H1 (cell line): ENCODE results near the gene AFF1. TPM values are rescaled to one million over a fixed set of nuclear protein-coding genes. Genes with fewer than 3 reads are reported as not detected.

Source experiments
- CTCF ChIA-PET: fragments of 300-600 bp; sonication (Branson Sonifier 250); formaldehyde crosslinking; loops from one replicate; lab custom pipeline; 2021; ENCODE audit not compliant: partially characterized antibody; lab: Charles Lee
- POLR2A ChIA-PET: fragments of 300-600 bp; sonication (Branson Sonifier 250); formaldehyde crosslinking; loops from one replicate; lab custom pipeline; 2021; ENCODE audit warnings: inconsistent platforms; ENCODE audit not compliant: partially characterized antibody; lab: Charles Lee
- DNase-seq, 2 experiments: peaks; one replicate each; pipeline versions ENCODE4 v3.0.0 to v3.0.0-alpha.2; 2010 to 2022; ENCODE audit warnings: low spot score in 2 of 2, low read depth in 1 of 2, mixed read lengths in 1 of 2
- FAIRE-seq: peaks from 2 replicates; lab custom pipeline; 2011; peaks lifted over from hg19 to GRCh38; lab: Jason Lieb, UNC
- H2AFZ ChIP-seq: 2 replicates; pipeline ENCODE4 v1.8.1; 2012; ENCODE audit warnings: low read length, inconsistent platforms
- H2AK5ac ChIP-seq: 2 replicates; pipeline ENCODE4 v1.6.1; 2013; ENCODE audit warnings: low read depth, low read length
- H2BK120ac ChIP-seq: replicated peaks from 2 replicates; pipeline ENCODE3; 2013; ENCODE audit warnings: low read depth, low read length, inconsistent platforms
- H2BK12ac ChIP-seq: 2 replicates; pipeline ENCODE4 v1.6.1; 2013; ENCODE audit warnings: low read depth, low read length
- H2BK15ac ChIP-seq: 2 replicates; pipeline ENCODE4 v1.6.1; 2013; ENCODE audit warnings: low read length
- H2BK20ac ChIP-seq: 2 replicates; pipeline ENCODE4 v1.6.1; 2013; ENCODE audit warnings: low read length
- H2BK5ac ChIP-seq: 2 replicates; pipeline ENCODE4 v1.6.1; 2013; ENCODE audit warnings: low read depth, low read length
- H3K14ac ChIP-seq: 2 replicates; pipeline ENCODE4 v1.6.1; 2013; ENCODE audit warnings: inconsistent platforms; ENCODE audit not compliant: insufficient read length
- H3K18ac ChIP-seq: 2 replicates; pipeline ENCODE4 v1.6.1; 2013; ENCODE audit warnings: low read length; ENCODE audit errors: extremely low read depth
- H3K23ac ChIP-seq: 2 replicates; pipeline ENCODE4 v1.6.1; 2013; ENCODE audit warnings: inconsistent platforms; ENCODE audit not compliant: insufficient read length
- H3K23me2 ChIP-seq: 2 replicates; pipeline ENCODE4 v1.6.1; 2013; ENCODE audit warnings: low read depth, low read length
- H3K27ac ChIP-seq: 2 replicates; pipeline ENCODE4 v1.6.1; 2011; ENCODE audit warnings: low read depth, low read length, inconsistent platforms
- H3K27me3 ChIP-seq, 4 experiments: replicated peaks in 1 of 4; 1 replicate in 1 of 4; 2 replicates in 3 of 4; pipeline versions ENCODE4 v1.6.1 to v1.8.1; 2011 to 2013; ENCODE audit warnings: low read length in 3 of 4, mild to moderate bottlenecking in 3 of 4, inconsistent platforms in 2 of 4, mixed read lengths in 2 of 4, moderate library complexity in 1 of 4; ENCODE audit not compliant: control insufficient read depth in 3 of 4, insufficient read depth in 3 of 4; ENCODE audit errors: extremely low read depth in 1 of 4
- H3K36me3 ChIP-seq, 4 experiments: 2 replicates each; pipeline versions ENCODE4 v1.6.1 to v1.8.1; 2011 to 2013; ENCODE audit warnings: mild to moderate bottlenecking in 4 of 4, low read length in 3 of 4, moderate library complexity in 2 of 4, control low read depth in 1 of 4, inconsistent platforms in 1 of 4; ENCODE audit not compliant: insufficient read depth in 4 of 4, control insufficient read depth in 2 of 4
- H3K4ac ChIP-seq: replicated peaks from 2 replicates; pipeline ENCODE3; 2013; ENCODE audit warnings: low read length, low read depth, mixed read lengths, inconsistent platforms; ENCODE audit not compliant: insufficient read length
- H3K4me1 ChIP-seq, 4 experiments: replicated peaks in 1 of 4; 1 replicate in 1 of 4; 2 replicates in 3 of 4; pipeline versions ENCODE4 v1.6.1 to v1.8.1; 2011 to 2013; ENCODE audit warnings: low read length in 3 of 4, inconsistent platforms in 2 of 4, mixed read lengths in 1 of 4; ENCODE audit not compliant: insufficient read depth in 4 of 4, control insufficient read depth in 3 of 4
- H3K4me2 ChIP-seq, 2 experiments: 2 replicates each; pipeline versions ENCODE4 v1.6.1 to v1.8.1; 2011 to 2013; ENCODE audit warnings: low read depth in 2 of 2, low read length in 2 of 2, control low read depth in 1 of 2, inconsistent platforms in 1 of 2, mild to moderate bottlenecking in 1 of 2; ENCODE audit not compliant: insufficient read depth in 1 of 2
- H3K4me3 ChIP-seq, 4 experiments: fragments of 200-600, 300-600 bp in 1 of 4; sonication (generic), shearing (Covaris generic), sonication (Bioruptor Twin) in 1 of 4; 2 replicates each; pipeline versions ENCODE4 v1.5.1 to v1.8.1; 2011 to 2016; ENCODE audit warnings: low read length in 4 of 4, low read depth in 3 of 4, control low read depth in 2 of 4, inconsistent platforms in 2 of 4, mild to moderate bottlenecking in 2 of 4, mixed read lengths in 1 of 4, moderate library complexity in 1 of 4; ENCODE audit not compliant: insufficient read depth in 2 of 4; ENCODE audit errors: extremely low read depth in 1 of 4
- H3K56ac ChIP-seq: replicated peaks from 2 replicates; pipeline ENCODE3; 2013; ENCODE audit warnings: low read depth, mild to moderate bottlenecking, mixed read lengths, low read length, inconsistent platforms; ENCODE audit not compliant: insufficient read length
- H3K79me1 ChIP-seq: 2 replicates; pipeline ENCODE4 v1.6.1; 2013; ENCODE audit warnings: low read depth, low read length, control low read depth
- H3K79me2 ChIP-seq, 2 experiments: 2 replicates each; pipeline versions ENCODE4 v1.6.1 to v1.8.1; 2012 to 2013; ENCODE audit warnings: low read length in 2 of 2, mild to moderate bottlenecking in 2 of 2, inconsistent platforms in 1 of 2; ENCODE audit not compliant: insufficient read depth in 2 of 2, control insufficient read depth in 1 of 2
- H3K9ac ChIP-seq, 4 experiments: replicated peaks in 1 of 4; 1 replicate in 1 of 4; 2 replicates in 3 of 4; pipeline versions ENCODE4 v1.6.1 to v1.8.1; 2011 to 2013; ENCODE audit warnings: low read depth in 3 of 4, low read length in 3 of 4, control low read depth in 2 of 4, mild to moderate bottlenecking in 2 of 4, moderate library complexity in 2 of 4, inconsistent platforms in 1 of 4; ENCODE audit errors: extremely low read depth in 1 of 4
- H3K9me3 ChIP-seq, 2 experiments: 2 replicates each; pipeline versions ENCODE4 v1.6.1 to v1.8.1; 2012 to 2013; ENCODE audit warnings: mild to moderate bottlenecking in 2 of 2, moderate library complexity in 2 of 2, control low read depth in 1 of 2, inconsistent platforms in 1 of 2, low read depth in 1 of 2, low read length in 1 of 2, mixed read lengths in 1 of 2; ENCODE audit not compliant: insufficient read depth in 2 of 2
- H4K20me1 ChIP-seq, 2 experiments: replicated peaks in 1 of 2; 2 replicates each; pipeline versions ENCODE3 to v1.8.1; 2011 to 2013; ENCODE audit warnings: inconsistent platforms in 2 of 2, low read length in 2 of 2, mild to moderate bottlenecking in 1 of 2; ENCODE audit not compliant: insufficient read depth in 2 of 2, control insufficient read depth in 1 of 2
- H4K5ac ChIP-seq: 2 replicates; pipeline ENCODE4 v1.6.1; 2013; ENCODE audit warnings: low read length, low read depth, mixed read lengths, inconsistent platforms; ENCODE audit not compliant: insufficient read length
- H4K8ac ChIP-seq: 2 replicates; pipeline ENCODE4 v1.8.0; 2013; ENCODE audit warnings: mild to moderate bottlenecking, moderate library complexity, low read length, inconsistent platforms; ENCODE audit not compliant: insufficient read depth; ENCODE audit errors: extremely low read depth
- H4K91ac ChIP-seq: replicated peaks from 2 replicates; pipeline ENCODE3; 2013; ENCODE audit warnings: low read length, mixed read lengths, inconsistent platforms; ENCODE audit not compliant: insufficient read length
- KDM4A ChIP-seq: IDR thresholded peaks from one replicate; pipeline ENCODE4 v1.7.1; 2012; ENCODE audit warnings: low read depth, mild to moderate bottlenecking, moderate library complexity, low read length, inconsistent platforms; ENCODE audit not compliant: severe bottlenecking
- POU5F1 ChIP-seq: IDR thresholded peaks from 2 replicates; pipeline ENCODE4 v1.6.1; 2011; ENCODE audit warnings: low read depth, mild to moderate bottlenecking, low read length, moderate library complexity
- SAP30 ChIP-seq: fragments of 300-600 bp; sonication (generic); IDR thresholded peaks from 2 replicates; pipeline ENCODE4 v1.7.1; 2012; ENCODE audit warnings: low read length, moderate library complexity, mild to moderate bottlenecking, inconsistent platforms; ENCODE audit not compliant: insufficient read depth, insufficient replicate concordance
- WGBS, 2 experiments: shearing (Covaris generic) in 1 of 2; methylation state at CpG; one replicate each; pipeline versions ENCODE4 v1.1.6 to v1.1.7; 2013 to 2015; ENCODE audit warnings: low lambda C conversion rate in 2 of 2, mixed read lengths in 2 of 2, inconsistent platforms in 1 of 2, low coverage in 1 of 2, missing lambda C conversion rate in 1 of 2; ENCODE audit not compliant: insufficient replicate concordance in 2 of 2, insufficient coverage in 1 of 2, insufficient read length in 1 of 2; ENCODE audit errors: extremely low coverage in 1 of 2, missing lambda C conversion rate in 1 of 2; 5-methylcytosine and 5-hydroxymethylcytosine counted together
- polyA plus RNA-seq, 7 experiments: library from polyadenylated mRNA; depleted of rRNA in 3 of 7; stranded (reverse) in 5 of 7; unstranded in 2 of 7; fragments of >200 nt in 5 of 7; fragments of 200-250 nt in 2 of 7; gene quantifications; 1 replicate in 5 of 7; 2 replicates in 1 of 7; 4 replicates in 1 of 7; pipeline versions ENCODE4 v1.2.1 to v1.2.3, GENCODE V29; 2011 to 2013; ENCODE audit warnings: missing spikeins in 2 of 7, mixed read lengths in 2 of 7
- total RNA-seq: library from RNA; stranded (reverse); fragmentation: NEBNext Ultra II Directional; extraction: Animal tissue kit (Norgen Biotek cat#: 25700); gene quantifications from 2 replicates; pipeline ENCODE4 v1.2.1, GENCODE V29; 2021
- TF ChIP-seq, protein P1 (sequence below): IDR thresholded peaks from 2 replicates; pipeline ENCODE4 v1.6.1; 2011; ENCODE audit warnings: low read length, improper control_type of control experiment

The AFF1 gene
- total and polyA plus RNA-seq, 2 of the 8 experiments (the other 6 are each of a cell fraction or from before 2014, with no cell fraction given): 14.8 to 85.5 TPM

DNA sequence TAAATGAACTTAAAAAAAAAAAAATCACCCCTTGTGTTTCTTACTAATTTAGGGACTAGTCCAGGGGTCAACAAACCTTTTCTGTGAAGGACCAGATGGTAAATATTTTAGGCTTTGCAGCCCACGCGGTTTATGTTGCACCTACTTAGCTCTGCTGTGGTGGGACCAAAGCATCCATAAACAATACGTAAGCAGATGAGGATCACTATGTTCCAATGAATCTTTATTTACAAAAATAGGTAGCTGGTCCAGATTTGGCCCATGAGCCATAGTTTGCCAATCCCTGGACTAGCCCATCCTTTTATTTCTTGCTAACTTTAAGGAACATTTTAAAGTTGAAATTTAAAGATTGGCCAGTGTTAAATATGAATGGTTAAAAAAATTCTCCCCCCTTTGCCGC lies 95.3 kb downstream of the AFF1 start:
- DNase-seq (no peak), FAIRE-seq (no peak)
- Histone ChIP-seq H3K79me2 (peaks cover 5 to 99% of the 10 kb centered on the region in 2 experiments), H2BK20ac (no peak overlapping the region), H3K9ac (no peak overlapping the region), H3K23me2 (peaks cover 2% of the 10 kb centered on the region; the same call in 1 of the 2 replicates), H3K27me3 (no peaks in the 10 kb centered on the region), H3K27ac (no peak overlapping the region), H2BK12ac (no peak overlapping the region), H3K18ac (no peak overlapping the region), H3K4me2 (no peak overlapping the region; a peak in 1 of 4 replicates), H3K14ac (no peak overlapping the region), H3K9me3 (no peaks in the 10 kb centered on the region), H3K4ac (no peak overlapping the region), H2AFZ (no peak overlapping the region), H4K5ac (no peak overlapping the region), H3K36me3 (no peaks in the 10 kb centered on the region), H3K56ac (no peak overlapping the region), H3K4me3 (no peak overlapping the region), H3K4me1 (peaks cover 7 to 22% (median 17%) of the 10 kb centered on the region in 4 experiments; a peak in 6 of 7 replicates), H2AK5ac (no peak overlapping the region), H4K20me1 (peaks cover 21 to 29% of the 10 kb centered on the region in 2 experiments), H3K23ac (no peak overlapping the region), H2BK15ac (no peak overlapping the region), H4K8ac (no peak overlapping the region), H3K79me1 (peaks cover 2% of the 10 kb centered on the region; the same call in 1 of the 2 replicates), H2BK120ac (no peak overlapping the region), H4K91ac (no peak overlapping the region), H2BK5ac (no peak overlapping the region)
- WGBS, 2 experiments: 89% methylated on average over 4 of the region's 4 CpGs; no CpG with 5 or more reads in 1 of the 2 experiments
- ChIA-PET POLR2A (interaction anchor here (0.7 to 1.3 kb wide), 3 partner anchors 14 to 70 kb away, joined by 3 to 4 read pairs (median 4); no protein-coding TSS in a partner anchor), CTCF (interaction anchor here (0.6 to 0.8 kb wide), 3 partner anchors 19 to 1423 kb away, joined by 3 to 4 read pairs (median 3); no protein-coding TSS in a partner anchor)
- TF ChIP-seq, protein P1, sequence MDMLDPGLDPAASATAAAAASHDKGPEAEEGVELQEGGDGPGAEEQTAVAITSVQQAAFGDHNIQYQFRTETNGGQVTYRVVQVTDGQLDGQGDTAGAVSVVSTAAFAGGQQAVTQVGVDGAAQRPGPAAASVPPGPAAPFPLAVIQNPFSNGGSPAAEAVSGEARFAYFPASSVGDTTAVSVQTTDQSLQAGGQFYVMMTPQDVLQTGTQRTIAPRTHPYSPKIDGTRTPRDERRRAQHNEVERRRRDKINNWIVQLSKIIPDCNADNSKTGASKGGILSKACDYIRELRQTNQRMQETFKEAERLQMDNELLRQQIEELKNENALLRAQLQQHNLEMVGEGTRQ: no peak
- no peak for TF ChIP-seq KDM4A
- no peak for TF ChIP-seq SAP30
- TF ChIP-seq POU5F1: no peak
